Ovary (tissue), 9 donors: ENCODE results near the gene SH3PXD2A. TPM values are rescaled to one million over a fixed set of nuclear protein-coding genes. Genes with fewer than 3 reads are reported as not detected.

ENCODE experiments used
- DNase-seq, 5 donors: peaks; one replicate each; pipeline ENCODE4 v3.0.0-alpha.2; 2019 to 2020
- H3K27ac ChIP-seq, 2 donors: fragments of 200-600 bp; one replicate each; pipeline versions ENCODE4 v1.5.1 to v1.8.0; 2019 to 2022
- H3K27me3 ChIP-seq: fragments of 200-600 bp; one replicate; pipeline ENCODE4 v1.8.0; 2022
- H3K36me3 ChIP-seq: fragments of 200-600 bp; sonication (generic); one replicate; pipeline ENCODE4 v1.5.1; 2019
- H3K4me1 ChIP-seq: one replicate; pipeline ENCODE4 v1.8.1; 2013; ENCODE audit warnings: mild to moderate bottlenecking, moderate library complexity; ENCODE audit not compliant: insufficient read depth
- H3K4me3 ChIP-seq: fragments of 200-600 bp; sonication (generic); one replicate; pipeline ENCODE4 v1.5.1; 2017
- H3K9me3 ChIP-seq, 2 donors: fragments of 200-600 bp in 1 of 2; sonication (generic) in 1 of 2; one replicate each; pipeline versions ENCODE4 v1.5.1 to v1.8.1; 2013 to 2019; ENCODE audit warnings: mild to moderate bottlenecking in 1 of 2, moderate library complexity in 1 of 2
- CTCF ChIP-seq, 3 donors: fragments of 450-650 bp in 2 of 3; fragments of 200-600 bp in 1 of 3; IDR thresholded peaks; one replicate each; pipeline versions ENCODE4 v1.5.1 to v1.8.0; 2016 to 2022; ENCODE audit warnings: antibody characterized with exemption in 3 of 3, mild to moderate bottlenecking in 1 of 3
- EP300 ChIP-seq: sonication (generic); formaldehyde crosslinking; IDR thresholded peaks from one replicate; pipeline ENCODE4 v1.6.1; 2017; ENCODE audit warnings: antibody characterized with exemption
- POLR2A ChIP-seq: fragments of 450-650 bp; IDR thresholded peaks from one replicate; pipeline ENCODE4 v1.6.1; 2017; ENCODE audit warnings: antibody characterized with exemption, mild to moderate bottlenecking, moderate library complexity
- WGBS, 3 donors: extraction: QIAGEN DNeasy Blood & Tissue Kit in 1 of 3; methylation state at CpG; one replicate each; pipeline versions ENCODE4 v1.1.5 to v1.1.7; 2013 to 2017; 5-methylcytosine and 5-hydroxymethylcytosine counted together
- intact Hi-C, 4 donors: fragments of 100-400 bp; cut with DNase I; formaldehyde crosslinking; loops; one replicate each; pipeline versions ENCODE4 v1.11.0 to v1.15.1; 2022 to 2023
- polyA plus RNA-seq, 2 donors: library from polyadenylated mRNA; stranded (reverse); fragments of 200-250 nt in 1 of 2; fragments of 350-450 nt in 1 of 2; fragmentation: Illumina TruSeq in 1 of 2; extraction: RNeasy Lipid Tissue Mini Kit (QIAGEN cat#74804) in 1 of 2; gene quantifications; one replicate each; pipeline ENCODE4 v1.2.3, GENCODE V29; 2013 to 2014
- total RNA-seq, 7 donors: library from RNA; depleted of rRNA in 2 of 7; stranded (reverse); fragments of >200 nt in 2 of 7; fragmentation: NEBNext Ultra II Directional in 3 of 7; extraction: Animal tissue kit (Norgen Biotek cat#: 25700) in 3 of 7; gene quantifications; one replicate each; pipeline versions ENCODE4 v1.1.0 to v1.2.4, GENCODE V29; 2016 to 2023
- donor health status: DM: no; HTN: no; CAD: no; lungs with moderate emphysema.
- donor health status: DM: no; HTN: no; CAD: no.
- donor health status: Bipolar disorder and iron deficiency.
- donor health status: DM: yes; HTN: yes; CAD: no.
- donor health status: DM: no; HTN: no; CAD: no.
- donor health status: DM: yes; HTN: yes; CAD: no.

The SH3PXD2A gene
- total and polyA plus RNA-seq, 9 donors = 15.3 to 82.9 (median 52.2) TPM

- WGBS, 3 donors = 89 to 91% (median 89%) methylated on average over 3 of the region's 3 CpGs
- Histone ChIP-seq H3K9me3 (no peaks in the 10 kb centered on the region), H3K4me3 (no peak overlapping the region), H3K27me3 (no peaks in the 10 kb centered on the region), H3K27ac (no peak overlapping the region), H3K36me3 (no peaks in the 10 kb centered on the region), H3K4me1 (peaks cover 8% of the 10 kb centered on the region)
- DNase-seq = no peak
- intact Hi-C loops = no loop called here
- TF ChIP-seq EP300 = no peak
- no peak for TF ChIP-seq POLR2A
- TF ChIP-seq CTCF (IDR thresholded peaks at IDR 0.05) = peak in 2 of 3 donors; percentile 15 to 40
Measured at GRCh38 chr10:103752680-103753248, 102.6 kb downstream of the SH3PXD2A start.

- DNase-seq = peak in 3 of 5 donors; percentile 30 to 51 (median 47)
- 25 to 60% (median 53%) methylated on average over 7 of the region's 7 CpGs for WGBS, 3 donors
- Histone ChIP-seq H3K27me3 (no peaks in the 10 kb centered on the region), H3K36me3 (no peaks in the 10 kb centered on the region), H3K4me3 (no peak overlapping the region), H3K9me3 (no peaks in the 10 kb centered on the region), H3K4me1 (peaks cover 7% of the 10 kb centered on the region), H3K27ac (no peak overlapping the region)
- TF ChIP-seq POLR2A (no peak), EP300 (no peak), CTCF (IDR thresholded peaks at IDR 0.05) (no peak)
- intact Hi-C loops = no loop called here
Measured at GRCh38 chr10:103751667-103752290, 103.6 kb downstream of the SH3PXD2A start.

- WGBS, 3 donors = 94 to 96% (median 96%) methylated on average over 5 of the region's 5 CpGs
- intact Hi-C loops = no loop called here
- H3K27ac ChIP-seq = no peak overlapping the region
- DNase-seq = no peak
- H3K4me3 ChIP-seq = no peak overlapping the region
- TF ChIP-seq POLR2A (no peak), EP300 (no peak), CTCF (IDR thresholded peaks at IDR 0.05) (no peak)
- peaks cover 7% of the 10 kb centered on the region for H3K4me1 ChIP-seq
- H3K27me3 ChIP-seq = no peaks in the 10 kb centered on the region
- no peaks in the 10 kb centered on the region for H3K36me3 ChIP-seq
- H3K9me3 ChIP-seq = no peaks in the 10 kb centered on the region
Measured at GRCh38 chr10:103750836-103751235, 104.5 kb downstream of the SH3PXD2A start.

- Histone ChIP-seq H3K9me3 (no peaks in the 10 kb centered on the region), H3K4me1 (peaks cover 7% of the 10 kb centered on the region), H3K36me3 (no peaks in the 10 kb centered on the region), H3K27ac (no peak overlapping the region), H3K4me3 (no peak overlapping the region), H3K27me3 (no peaks in the 10 kb centered on the region)
- WGBS, 3 donors = 89 to 97% (median 96%) methylated on average over 7 of the region's 7 CpGs
- TF ChIP-seq POLR2A (no peak), CTCF (IDR thresholded peaks at IDR 0.05) (no peak), EP300 (no peak)
- DNase-seq = no peak
- intact Hi-C loops = no loop called here
Measured at GRCh38 chr10:103749779-103750178, 105.6 kb downstream of the SH3PXD2A start.
